ENCODE data around the gene CEP83.

DNA sequence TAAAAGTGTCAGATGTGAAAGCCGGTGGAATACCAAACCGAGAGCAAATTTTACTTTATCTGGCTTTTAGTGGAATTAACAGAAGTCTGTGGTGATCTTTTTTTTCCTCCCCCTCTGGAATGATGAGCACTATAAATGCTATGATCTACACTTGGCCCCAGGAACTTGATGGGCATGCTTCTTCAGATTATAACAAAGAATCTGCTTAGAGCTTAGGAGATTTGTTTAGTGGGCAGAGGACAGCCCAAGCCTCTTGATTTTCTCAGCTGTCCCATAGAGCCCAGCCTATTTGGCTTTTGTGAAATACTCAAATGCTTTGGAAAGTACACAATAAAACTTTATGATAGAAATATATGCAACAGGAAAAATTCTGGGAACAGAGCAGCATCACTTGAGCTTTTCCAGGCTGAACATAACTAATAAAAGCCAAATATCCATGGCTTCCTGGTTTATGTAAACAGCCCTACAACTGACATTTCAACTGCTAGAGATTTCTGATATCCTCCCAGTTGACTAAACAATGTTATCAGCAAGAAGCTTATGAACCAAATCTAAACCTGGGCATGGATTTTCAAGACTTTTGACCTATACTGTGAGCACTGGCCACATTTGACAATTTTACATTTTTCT is 161.7 kb downstream of the CEP83 start:
- no peak for TF ChIP-seq POLR2AphosphoS5 (IDR thresholded peaks at IDR 0.05; ENCODE audit: low read depth)
- TF ChIP-seq, protein P1, sequence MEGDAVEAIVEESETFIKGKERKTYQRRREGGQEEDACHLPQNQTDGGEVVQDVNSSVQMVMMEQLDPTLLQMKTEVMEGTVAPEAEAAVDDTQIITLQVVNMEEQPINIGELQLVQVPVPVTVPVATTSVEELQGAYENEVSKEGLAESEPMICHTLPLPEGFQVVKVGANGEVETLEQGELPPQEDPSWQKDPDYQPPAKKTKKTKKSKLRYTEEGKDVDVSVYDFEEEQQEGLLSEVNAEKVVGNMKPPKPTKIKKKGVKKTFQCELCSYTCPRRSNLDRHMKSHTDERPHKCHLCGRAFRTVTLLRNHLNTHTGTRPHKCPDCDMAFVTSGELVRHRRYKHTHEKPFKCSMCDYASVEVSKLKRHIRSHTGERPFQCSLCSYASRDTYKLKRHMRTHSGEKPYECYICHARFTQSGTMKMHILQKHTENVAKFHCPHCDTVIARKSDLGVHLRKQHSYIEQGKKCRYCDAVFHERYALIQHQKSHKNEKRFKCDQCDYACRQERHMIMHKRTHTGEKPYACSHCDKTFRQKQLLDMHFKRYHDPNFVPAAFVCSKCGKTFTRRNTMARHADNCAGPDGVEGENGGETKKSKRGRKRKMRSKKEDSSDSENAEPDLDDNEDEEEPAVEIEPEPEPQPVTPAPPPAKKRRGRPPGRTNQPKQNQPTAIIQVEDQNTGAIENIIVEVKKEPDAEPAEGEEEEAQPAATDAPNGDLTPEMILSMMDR (IDR thresholded peaks at IDR 0.05; ENCODE audit: insufficient read depth, low read length) = no peak
- no peak for TF ChIP-seq GABPA (IDR thresholded peaks at IDR 0.05; ENCODE audit: low read depth)
- TF ChIP-seq, protein P2, sequence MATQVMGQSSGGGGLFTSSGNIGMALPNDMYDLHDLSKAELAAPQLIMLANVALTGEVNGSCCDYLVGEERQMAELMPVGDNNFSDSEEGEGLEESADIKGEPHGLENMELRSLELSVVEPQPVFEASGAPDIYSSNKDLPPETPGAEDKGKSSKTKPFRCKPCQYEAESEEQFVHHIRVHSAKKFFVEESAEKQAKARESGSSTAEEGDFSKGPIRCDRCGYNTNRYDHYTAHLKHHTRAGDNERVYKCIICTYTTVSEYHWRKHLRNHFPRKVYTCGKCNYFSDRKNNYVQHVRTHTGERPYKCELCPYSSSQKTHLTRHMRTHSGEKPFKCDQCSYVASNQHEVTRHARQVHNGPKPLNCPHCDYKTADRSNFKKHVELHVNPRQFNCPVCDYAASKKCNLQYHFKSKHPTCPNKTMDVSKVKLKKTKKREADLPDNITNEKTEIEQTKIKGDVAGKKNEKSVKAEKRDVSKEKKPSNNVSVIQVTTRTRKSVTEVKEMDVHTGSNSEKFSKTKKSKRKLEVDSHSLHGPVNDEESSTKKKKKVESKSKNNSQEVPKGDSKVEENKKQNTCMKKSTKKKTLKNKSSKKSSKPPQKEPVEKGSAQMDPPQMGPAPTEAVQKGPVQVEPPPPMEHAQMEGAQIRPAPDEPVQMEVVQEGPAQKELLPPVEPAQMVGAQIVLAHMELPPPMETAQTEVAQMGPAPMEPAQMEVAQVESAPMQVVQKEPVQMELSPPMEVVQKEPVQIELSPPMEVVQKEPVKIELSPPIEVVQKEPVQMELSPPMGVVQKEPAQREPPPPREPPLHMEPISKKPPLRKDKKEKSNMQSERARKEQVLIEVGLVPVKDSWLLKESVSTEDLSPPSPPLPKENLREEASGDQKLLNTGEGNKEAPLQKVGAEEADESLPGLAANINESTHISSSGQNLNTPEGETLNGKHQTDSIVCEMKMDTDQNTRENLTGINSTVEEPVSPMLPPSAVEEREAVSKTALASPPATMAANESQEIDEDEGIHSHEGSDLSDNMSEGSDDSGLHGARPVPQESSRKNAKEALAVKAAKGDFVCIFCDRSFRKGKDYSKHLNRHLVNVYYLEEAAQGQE (IDR thresholded peaks at IDR 0.05; ENCODE audit: insufficient replicate concordance, low read depth) = no peak
- no peak for TF ChIP-seq SPI1 (IDR thresholded peaks at IDR 0.05; ENCODE audit: borderline replicate concordance, low read depth)
